Activated naive CD4-positive, alpha-beta T cell treated with Interleukin-2 at 50 U/mL for 16 hours (primary cell): ENCODE data around the gene EVX2.

Experiments
- DNase-seq: peaks from one replicate; pipeline ENCODE4 v3.0.0-alpha.2; 2020

Gene EVX2

GRCh38 chr2:176039375-176039774 is 44.4 kb downstream of the EVX2 start:
- DNase-seq, result no peak

GRCh38 chr2:176038694-176039093 is 45.1 kb downstream of the EVX2 start:
- DNase-seq, result no peak

GRCh38 chr2:176035013-176035691 is 48.6 kb downstream of the EVX2 start:
- DNase-seq, result no peak

- DNase-seq, result no peak
Observed at GRCh38 chr2:176027806-176028205, 56.0 kb downstream of the EVX2 start.
